GM12875 (cell line): Measurements from ENCODE around the gene BBS9.

Source experiments
- H3K4me3 ChIP-seq: one replicate; pipeline ENCODE4 v1.5.1; 2011; ENCODE audit warnings: low read depth, low read length, control low read depth
- CTCF ChIP-seq: IDR thresholded peaks from 2 replicates; pipeline ENCODE4 v1.5.1; 2011; ENCODE audit warnings: low read depth, mild to moderate bottlenecking, control low read depth, inconsistent platforms, low read length, moderate library complexity, borderline replicate concordance; ENCODE audit not compliant: insufficient read depth

BBS9 gene

GRCh38 chr7:33373195-33373594, 243.8 kb downstream of the BBS9 start:
- TF ChIP-seq CTCF = no peak
- no peak overlapping the region for H3K4me3 ChIP-seq

GRCh38 chr7:33379891-33380525, 250.6 kb downstream of the BBS9 start:
- no peak for TF ChIP-seq CTCF

GRCh38 chr7:33388332-33388731, 259.0 kb downstream of the BBS9 start:
- TF ChIP-seq CTCF = no peak
- H3K4me3 ChIP-seq = no peak overlapping the region

More at GRCh38 chr7:33379891-33380525, 250.6 kb downstream of the BBS9 start:
- H3K4me3 ChIP-seq = no peak overlapping the region

GRCh38 chr7:33392148-33392547, 262.8 kb downstream of the BBS9 start:
- H3K4me3 ChIP-seq = no peak overlapping the region
- no peak for TF ChIP-seq CTCF

- H3K4me3 ChIP-seq = no peak overlapping the region
- TF ChIP-seq CTCF = no peak
Measured at GRCh38 chr7:33393770-33394169, 264.4 kb downstream of the BBS9 start.

- no peak overlapping the region for H3K4me3 ChIP-seq
- TF ChIP-seq CTCF = no peak
Measured at GRCh38 chr7:33395340-33395739, 266.0 kb downstream of the BBS9 start.

GRCh38 chr7:33399528-33400213, 270.3 kb downstream of the BBS9 start:
- no peak for TF ChIP-seq CTCF

More at GRCh38 chr7:33399528-33400213, 270.3 kb downstream of the BBS9 start:
- no peak overlapping the region for H3K4me3 ChIP-seq
